ENCODE measurements around the gene SLC24A3. TPM values are rescaled to one million over a fixed set of nuclear protein-coding genes. Genes with fewer than 3 reads are reported as not detected.

Gene SLC24A3
- total RNA-seq, 1 donor from 2014 or later: 0.08 TPM

DNA sequence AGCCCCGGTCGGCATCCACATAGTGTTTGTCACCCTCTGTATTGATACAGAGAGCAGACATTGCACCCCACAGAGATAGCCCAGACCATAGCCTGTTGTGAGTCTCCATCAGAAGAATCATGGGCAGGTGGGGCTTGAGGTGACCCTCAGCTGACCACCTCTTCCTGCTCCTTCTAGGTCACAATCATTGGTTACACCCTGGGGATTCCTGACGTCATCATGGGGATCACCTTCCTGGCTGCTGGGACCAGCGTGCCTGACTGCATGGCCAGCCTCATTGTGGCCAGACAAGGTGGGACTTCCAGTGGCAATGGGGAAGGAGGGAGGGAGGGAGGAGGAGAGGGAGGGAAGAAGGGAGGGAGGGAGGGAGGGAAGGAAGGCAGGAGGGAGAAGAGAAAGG, 484.2 kb downstream of the SLC24A3 start:
- H3K36me3 ChIP-seq (ENCODE audit: control insufficient read depth, insufficient read depth, low read length): no peaks in the 10 kb centered on the region
- H3K27me3 ChIP-seq (ENCODE audit: control insufficient read depth, insufficient read depth, low read length): no peaks in the 10 kb centered on the region
- TF ChIP-seq, protein P1, sequence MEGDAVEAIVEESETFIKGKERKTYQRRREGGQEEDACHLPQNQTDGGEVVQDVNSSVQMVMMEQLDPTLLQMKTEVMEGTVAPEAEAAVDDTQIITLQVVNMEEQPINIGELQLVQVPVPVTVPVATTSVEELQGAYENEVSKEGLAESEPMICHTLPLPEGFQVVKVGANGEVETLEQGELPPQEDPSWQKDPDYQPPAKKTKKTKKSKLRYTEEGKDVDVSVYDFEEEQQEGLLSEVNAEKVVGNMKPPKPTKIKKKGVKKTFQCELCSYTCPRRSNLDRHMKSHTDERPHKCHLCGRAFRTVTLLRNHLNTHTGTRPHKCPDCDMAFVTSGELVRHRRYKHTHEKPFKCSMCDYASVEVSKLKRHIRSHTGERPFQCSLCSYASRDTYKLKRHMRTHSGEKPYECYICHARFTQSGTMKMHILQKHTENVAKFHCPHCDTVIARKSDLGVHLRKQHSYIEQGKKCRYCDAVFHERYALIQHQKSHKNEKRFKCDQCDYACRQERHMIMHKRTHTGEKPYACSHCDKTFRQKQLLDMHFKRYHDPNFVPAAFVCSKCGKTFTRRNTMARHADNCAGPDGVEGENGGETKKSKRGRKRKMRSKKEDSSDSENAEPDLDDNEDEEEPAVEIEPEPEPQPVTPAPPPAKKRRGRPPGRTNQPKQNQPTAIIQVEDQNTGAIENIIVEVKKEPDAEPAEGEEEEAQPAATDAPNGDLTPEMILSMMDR (IDR thresholded peaks at IDR 0.05; ENCODE audit: insufficient read depth, low read length, poor library complexity, severe bottlenecking): no peak
- H3K4me3 ChIP-seq (ENCODE audit: low read depth, low read length): no peak overlapping the region
- DNase-seq (ENCODE audit: low read depth): no peak

- Histone ChIP-seq H3K36me3 (ENCODE audit: control insufficient read depth, insufficient read depth, low read length) (no peaks in the 10 kb centered on the region), H3K4me3 (ENCODE audit: low read depth, low read length) (no peak overlapping the region), H3K27me3 (ENCODE audit: control insufficient read depth, insufficient read depth, low read length) (no peaks in the 10 kb centered on the region)
- DNase-seq (ENCODE audit: low read depth): no peak
- TF ChIP-seq, protein P1 (IDR thresholded peaks at IDR 0.05; ENCODE audit: insufficient read depth, low read length, poor library complexity, severe bottlenecking): no peak
Observed at GRCh38 chr20:19697415-19697814, 485.0 kb downstream of the SLC24A3 start.

GRCh38 chr20:19699180-19699971, 486.9 kb downstream of the SLC24A3 start:
- TF ChIP-seq, protein P1 (IDR thresholded peaks at IDR 0.05; ENCODE audit: insufficient read depth, low read length, poor library complexity, severe bottlenecking): no peak
- H3K4me3 ChIP-seq (ENCODE audit: low read depth, low read length): no peak overlapping the region
- H3K36me3 ChIP-seq (ENCODE audit: control insufficient read depth, insufficient read depth, low read length): no peaks in the 10 kb centered on the region
- H3K27me3 ChIP-seq (ENCODE audit: control insufficient read depth, insufficient read depth, low read length): no peaks in the 10 kb centered on the region
- DNase-seq (ENCODE audit: low read depth): peak; percentile 21

DNA sequence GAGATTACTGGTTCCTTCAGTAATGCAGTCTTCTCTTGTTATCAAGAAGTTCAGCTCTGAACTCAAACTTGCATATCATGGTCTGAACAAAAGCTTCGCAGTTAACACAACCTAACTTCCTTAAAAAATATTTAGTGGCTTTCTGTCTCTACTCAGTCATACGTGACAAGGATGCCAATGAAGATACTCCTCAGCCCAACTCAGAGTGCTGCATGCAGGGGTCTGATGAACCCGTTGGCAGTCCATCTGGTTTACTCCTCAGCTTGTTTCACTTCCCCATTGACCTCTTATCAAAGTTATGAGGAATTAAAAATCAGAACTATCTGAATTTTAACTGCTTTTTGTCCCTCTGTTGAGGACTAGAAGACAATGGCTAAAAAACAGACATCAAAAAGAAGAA, 489.0 kb downstream of the SLC24A3 start:
- TF ChIP-seq, protein P1 (IDR thresholded peaks at IDR 0.05; ENCODE audit: insufficient read depth, low read length, poor library complexity, severe bottlenecking): no peak
- DNase-seq (ENCODE audit: low read depth): no peak
- no peak overlapping the region for H3K4me3 ChIP-seq (ENCODE audit: low read depth, low read length)
- H3K27me3 ChIP-seq (ENCODE audit: control insufficient read depth, insufficient read depth, low read length): no peaks in the 10 kb centered on the region
- no peaks in the 10 kb centered on the region for H3K36me3 ChIP-seq (ENCODE audit: control insufficient read depth, insufficient read depth, low read length)

DNA sequence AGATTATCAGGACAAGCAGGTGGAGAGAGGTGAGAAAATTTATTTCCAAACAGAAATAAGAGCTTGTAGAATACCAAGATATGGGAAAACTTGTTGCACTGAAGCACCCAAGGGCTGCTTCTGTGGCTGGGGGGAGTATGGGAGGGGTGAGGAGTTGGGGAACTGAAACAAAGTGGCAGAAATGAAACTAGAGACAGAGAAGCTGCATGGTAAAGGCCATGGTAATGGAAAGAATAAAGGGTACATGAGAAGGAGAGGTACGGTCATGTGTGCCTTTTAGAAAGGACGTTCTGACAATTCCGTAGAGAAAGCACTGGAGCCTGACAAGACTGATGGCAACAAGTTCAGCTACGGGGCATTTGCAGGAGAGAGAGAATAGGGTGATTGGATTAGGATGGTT, 494.0 kb downstream of the SLC24A3 start:
- no peak for DNase-seq (ENCODE audit: low read depth)
- Histone ChIP-seq H3K4me3 (ENCODE audit: low read depth, low read length) (no peak overlapping the region), H3K36me3 (ENCODE audit: control insufficient read depth, insufficient read depth, low read length) (no peaks in the 10 kb centered on the region), H3K27me3 (ENCODE audit: control insufficient read depth, insufficient read depth, low read length) (peaks cover 2% of the 10 kb centered on the region)
- TF ChIP-seq, protein P1 (IDR thresholded peaks at IDR 0.05; ENCODE audit: insufficient read depth, low read length, poor library complexity, severe bottlenecking): no peak
